NCI-H1694 treated with DMSO at 0.1 percent for 48 hours (cell line): ENCODE results near the gene SBF2.
"Not testable (repeated sequence)": the region's sequence is repeated elsewhere in the genome, so short reads cannot be mapped to it uniquely, and the experiment has no call there.

Experiments
- DNase-seq: peaks from one replicate; lab custom pipeline; 2025; lab: John Stamatoyannopoulos, UW

Gene SBF2

DNA sequence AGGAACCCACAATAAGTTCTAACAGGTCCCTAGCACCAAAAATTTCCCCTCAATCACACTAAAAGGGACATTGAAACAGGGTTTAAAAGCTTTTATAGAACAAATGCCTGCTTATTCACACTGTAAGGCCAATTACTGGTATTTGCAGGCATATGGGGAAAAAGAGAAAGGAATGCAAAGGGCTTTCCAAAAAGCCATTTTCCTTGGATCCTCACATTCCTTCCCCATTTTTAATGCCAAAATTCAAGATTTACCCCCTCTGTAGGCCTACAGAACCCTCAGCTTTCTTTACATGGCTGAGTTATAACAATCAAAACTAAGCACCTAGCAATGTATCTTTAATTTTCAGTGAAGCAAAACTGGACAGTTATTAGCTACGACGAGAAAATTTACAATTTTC lies 102.0 kb downstream of the SBF2 start:
- no peak for DNase-seq

- DNase-seq, result peak; percentile 2
Measured at GRCh38 chr11:10181811-10182210, 112.2 kb downstream of the SBF2 start.

DNA sequence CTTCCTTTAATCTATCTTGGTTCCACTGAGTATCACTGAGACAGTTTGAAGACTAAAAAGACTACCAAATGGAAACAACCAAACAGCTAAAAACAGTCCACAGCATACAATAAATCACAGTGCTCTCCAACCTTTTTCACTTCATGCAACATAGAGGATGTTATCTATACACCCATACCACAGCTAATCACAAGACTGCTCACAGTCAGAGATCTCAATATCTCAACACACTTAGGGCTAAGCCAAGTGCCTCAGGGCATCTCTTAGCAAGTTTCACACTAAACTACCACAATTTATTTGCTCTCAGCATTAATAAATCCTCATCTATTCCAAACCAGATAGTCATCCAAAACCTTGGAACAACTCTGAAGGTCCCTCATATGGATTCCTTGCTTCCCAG lies 129.4 kb downstream of the SBF2 start:
- no peak for DNase-seq

- DNase-seq, result no peak
Measured at GRCh38 chr11:10162222-10162621, 131.8 kb downstream of the SBF2 start.

DNA sequence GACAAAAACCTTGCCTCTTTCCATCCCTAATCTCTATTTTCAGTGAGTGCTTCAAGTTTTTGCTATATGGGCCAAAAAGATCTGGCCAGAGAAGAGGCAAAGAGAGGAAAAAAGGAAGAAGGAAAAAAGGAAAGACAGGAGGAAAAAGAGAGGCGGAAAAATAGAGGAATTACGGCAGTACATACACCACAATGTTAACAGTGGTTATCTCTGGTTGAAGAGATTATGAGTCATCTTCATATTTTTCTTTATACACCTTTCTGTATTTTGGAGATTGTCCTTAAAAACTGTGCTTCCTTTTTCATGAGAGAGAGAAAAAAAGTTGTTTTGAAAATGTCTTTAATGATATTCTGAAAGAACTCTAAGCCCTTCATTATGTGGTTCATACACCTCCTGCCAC lies 133.7 kb downstream of the SBF2 start:
- DNase-seq, result no peak

GRCh38 chr11:10158461-10158860 lies 135.6 kb downstream of the SBF2 start:
- DNase-seq, result no peak

- no peak for DNase-seq
Measured at GRCh38 chr11:10155793-10156490, 138.1 kb downstream of the SBF2 start.

GRCh38 chr11:10150800-10151199 lies 143.2 kb downstream of the SBF2 start:
- no peak for DNase-seq

DNA sequence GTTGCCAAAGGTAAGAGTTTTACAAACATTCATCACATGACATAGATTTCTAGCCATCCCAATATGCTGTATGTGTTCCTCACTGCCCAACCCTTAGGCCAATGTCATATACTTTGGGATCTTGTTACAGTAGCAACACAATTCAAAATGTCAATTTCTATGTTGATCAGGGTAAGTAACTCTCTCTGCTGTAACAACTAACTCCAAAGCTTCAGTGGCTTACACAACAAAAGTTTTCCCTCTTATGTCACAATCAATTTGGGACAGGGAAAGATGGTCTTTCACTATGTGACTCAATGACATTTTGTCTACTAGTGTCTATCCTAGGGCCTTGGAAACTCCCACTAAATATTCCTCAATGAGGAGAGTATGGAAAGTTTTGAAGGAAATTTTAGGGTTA lies 144.5 kb downstream of the SBF2 start:
- DNase-seq, result no peak

GRCh38 chr11:10147195-10147594 lies 146.8 kb downstream of the SBF2 start:
- no peak for DNase-seq

- DNase-seq, result no peak
Measured at GRCh38 chr11:10144954-10145353, 149.1 kb downstream of the SBF2 start.

GRCh38 chr11:10139656-10140055 lies 154.4 kb downstream of the SBF2 start:
- DNase-seq, result no peak

DNA sequence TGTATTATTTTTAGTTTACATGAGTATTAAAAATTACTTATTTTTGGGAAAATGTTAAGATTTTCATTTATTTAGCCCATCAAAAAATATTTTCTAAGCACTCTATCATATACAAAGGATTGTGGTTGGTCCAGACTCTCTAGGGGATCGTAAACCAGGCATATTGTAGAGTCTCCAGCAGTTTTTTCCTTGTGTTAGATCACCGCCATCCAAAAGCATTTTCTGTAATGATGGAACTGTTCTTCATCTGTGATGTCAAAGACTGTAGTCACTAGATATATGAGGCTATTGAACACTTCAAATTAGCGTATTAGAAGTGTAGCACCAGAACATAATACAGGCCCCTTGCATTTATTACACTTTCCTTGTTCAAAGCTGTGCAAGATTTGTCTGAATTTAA lies 154.9 kb downstream of the SBF2 start:
- DNase-seq, result no peak

- DNase-seq, result no peak
Measured at GRCh38 chr11:10134975-10135481, 159.0 kb downstream of the SBF2 start.

GRCh38 chr11:10134226-10134625 lies 159.8 kb downstream of the SBF2 start:
- not testable (repeated sequence) for DNase-seq

GRCh38 chr11:10133251-10133650 lies 160.8 kb downstream of the SBF2 start:
- not testable (repeated sequence) for DNase-seq

- no peak for DNase-seq
Measured at GRCh38 chr11:10130875-10131274, 163.1 kb downstream of the SBF2 start.

DNA sequence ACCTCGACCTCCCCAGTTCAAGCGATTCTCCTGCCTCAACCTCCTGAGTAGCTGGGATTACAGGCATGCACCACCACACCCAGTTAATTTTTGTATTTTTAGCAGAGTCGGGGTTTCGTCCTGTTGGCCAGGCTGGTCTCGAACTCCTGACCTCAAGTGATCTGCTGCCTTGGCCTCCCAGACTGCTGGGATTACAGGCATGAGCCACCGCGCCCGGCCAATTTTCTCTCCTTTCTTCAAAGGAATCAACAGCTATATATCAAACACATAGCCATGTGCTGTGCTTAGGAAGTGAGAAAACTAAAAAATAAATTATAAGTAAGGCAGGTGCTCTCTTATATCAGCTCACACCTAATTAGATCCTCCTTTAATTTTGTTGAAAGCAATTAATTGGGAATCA lies 164.8 kb downstream of the SBF2 start:
- DNase-seq, result not testable (repeated sequence)

DNA sequence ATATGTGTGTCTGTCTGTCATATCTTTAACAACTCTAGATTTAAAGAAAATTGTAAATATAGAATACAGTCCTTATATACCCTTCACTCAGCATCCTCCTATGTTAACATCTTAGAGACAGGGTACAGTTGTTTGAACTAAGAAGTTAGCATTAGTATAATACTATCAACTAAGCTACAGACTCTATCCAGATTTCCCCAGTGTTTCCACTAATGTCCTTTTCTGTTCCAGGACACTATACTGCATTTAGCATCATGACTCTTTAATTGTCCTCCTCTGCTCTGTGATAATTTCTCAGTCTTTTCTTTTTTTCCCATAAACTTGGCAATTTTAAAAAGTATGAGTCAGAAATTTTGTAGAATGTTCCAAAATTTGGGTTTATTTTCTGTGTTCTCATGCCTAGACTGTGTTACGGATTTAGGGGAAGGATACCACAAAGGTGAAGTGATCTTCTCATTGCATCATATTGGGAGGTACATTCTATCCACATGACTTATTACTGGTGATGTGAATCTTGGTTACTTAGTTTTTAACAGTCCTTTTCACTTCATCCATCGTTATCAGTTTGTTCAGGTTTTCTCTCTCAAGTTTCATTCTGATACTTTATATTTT lies 168.4 kb downstream of the SBF2 start:
- no peak for DNase-seq

DNA sequence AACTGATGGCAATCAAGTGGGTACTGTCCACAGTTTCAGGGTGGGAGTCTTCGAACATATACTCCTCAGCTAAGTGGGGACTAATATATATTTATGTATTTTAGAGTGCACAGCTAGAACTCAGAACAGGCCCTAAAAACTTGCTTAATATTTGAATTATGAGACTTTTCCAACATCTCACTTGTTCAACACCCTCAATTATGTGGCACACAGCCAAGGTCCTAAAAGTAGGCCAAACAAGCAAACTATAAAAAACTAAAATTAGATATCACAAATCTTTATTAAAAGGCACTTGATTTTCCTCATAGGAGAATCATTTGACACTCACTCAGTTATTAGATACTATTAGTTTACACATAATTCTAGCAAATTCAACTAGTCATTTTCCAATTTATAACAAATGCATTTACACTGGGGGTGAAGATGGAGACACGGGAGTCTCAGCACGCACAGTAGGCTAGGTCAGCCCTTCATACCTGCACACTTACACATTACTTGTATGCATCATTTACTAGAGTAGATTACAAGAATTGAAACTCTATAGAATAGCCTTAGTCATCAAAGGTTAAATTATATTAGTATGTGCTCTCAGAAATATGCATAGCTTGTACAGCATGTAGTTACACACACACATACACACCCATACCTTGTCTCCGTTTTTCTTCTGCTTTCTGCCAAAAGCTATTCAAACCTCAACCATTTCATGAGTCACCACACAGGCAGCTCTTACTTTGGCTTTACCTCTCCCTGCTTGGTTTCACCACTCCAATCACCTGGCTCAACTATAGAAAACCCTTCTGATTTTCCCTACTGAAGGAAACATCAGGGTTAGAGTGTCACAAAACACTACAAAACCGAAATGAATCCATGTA lies 171.5 kb downstream of the SBF2 start:
- DNase-seq, result no peak

GRCh38 chr11:10118865-10119264 lies 175.2 kb downstream of the SBF2 start:
- no peak for DNase-seq

GRCh38 chr11:10117709-10118351 lies 176.2 kb downstream of the SBF2 start:
- no peak for DNase-seq
